GM12875 (cell line): ENCODE data around the gene NBR1.
A peak's percentile ranks its signal among the peaks of the same experiment; 100 is the strongest.
"Not testable (repeated sequence)": the region's sequence is repeated elsewhere in the genome, so short reads cannot be mapped to it uniquely, and the experiment has no call there.

ENCODE experiments used
- H3K4me3 ChIP-seq: one replicate; pipeline ENCODE4 v1.5.1; 2011; ENCODE audit warnings: low read depth, low read length, control low read depth
- CTCF ChIP-seq: IDR thresholded peaks from 2 replicates; pipeline ENCODE4 v1.5.1; 2011; ENCODE audit warnings: low read depth, mild to moderate bottlenecking, control low read depth, inconsistent platforms, low read length, moderate library complexity, borderline replicate concordance; ENCODE audit not compliant: insufficient read depth

Gene NBR1

GRCh38 chr17:43170140-43170765 is 761 bp upstream of the NBR1 start:
- peak overlapping the region; percentile 90 for H3K4me3 ChIP-seq
- no peak for TF ChIP-seq CTCF

- H3K4me3 ChIP-seq, result peak overlapping the region; percentile 56
- no peak for TF ChIP-seq CTCF
Observed at GRCh38 chr17:43171586-43172487, 823 bp downstream of the NBR1 start.

- TF ChIP-seq CTCF, result no peak
- no peak overlapping the region for H3K4me3 ChIP-seq
Observed at GRCh38 chr17:43175213-43176118, 4.5 kb downstream of the NBR1 start.

GRCh38 chr17:43176119-43176570 is 5.1 kb downstream of the NBR1 start:
- no peak for TF ChIP-seq CTCF
- H3K4me3 ChIP-seq, result no peak overlapping the region

- H3K4me3 ChIP-seq, result no peak overlapping the region
- no peak for TF ChIP-seq CTCF
Observed at GRCh38 chr17:43183921-43184320, 12.9 kb downstream of the NBR1 start.

- not testable (repeated sequence) for H3K4me3 ChIP-seq
Observed at GRCh38 chr17:43186656-43187055, 15.6 kb downstream of the NBR1 start.

- H3K4me3 ChIP-seq, result no peak overlapping the region
- TF ChIP-seq CTCF, result no peak
Observed at GRCh38 chr17:43193251-43193650, 22.2 kb downstream of the NBR1 start.
